SH-SY5Y (cell line): ENCODE results near the gene TACR2.

Experiments
- GATA2 ChIP-seq: IDR thresholded peaks from 2 replicates; pipeline ENCODE4 v1.6.1; 2011; ENCODE audit warnings: mild to moderate bottlenecking, low read depth, low read length
- GATA3 ChIP-seq: IDR thresholded peaks from 2 replicates; pipeline ENCODE4 v1.6.1; 2011; ENCODE audit warnings: low read depth, mild to moderate bottlenecking, low read length, moderate library complexity

DNA sequence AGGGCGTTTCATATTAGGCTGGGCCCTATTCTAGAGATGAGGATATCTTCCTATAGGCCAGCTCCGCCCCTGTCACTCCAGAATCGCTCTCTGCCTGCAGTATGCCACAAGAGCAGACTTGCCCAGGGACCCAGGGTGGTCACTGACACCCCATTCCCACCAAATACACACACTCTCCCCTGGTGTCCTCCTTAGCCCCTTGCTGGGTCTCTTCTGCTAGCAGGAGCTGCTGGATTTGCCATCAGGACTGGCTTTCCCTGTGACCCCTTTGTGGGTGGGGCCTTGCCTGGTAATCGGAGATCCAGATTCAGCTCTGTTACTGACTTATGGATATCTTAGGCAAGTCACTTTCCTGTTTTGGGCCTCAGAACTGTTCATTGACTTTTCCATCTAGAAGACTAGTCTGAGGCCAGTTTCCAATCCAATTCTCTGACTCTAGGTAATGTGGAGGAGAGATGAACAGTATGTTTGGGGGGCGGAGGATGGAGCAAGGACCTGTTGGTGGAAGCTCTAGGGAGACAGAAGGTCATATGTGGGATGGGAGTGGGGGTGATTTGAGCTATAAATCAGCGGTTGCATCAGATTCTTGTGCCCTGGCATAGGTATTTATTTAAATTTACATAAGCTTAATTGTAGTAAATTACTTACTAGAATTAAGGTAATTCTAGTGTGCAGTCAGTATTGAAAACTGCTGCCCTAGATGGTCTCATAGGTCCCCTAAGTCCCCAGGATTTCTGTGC, 36.1 kb upstream of the TACR2 start:
- TF ChIP-seq GATA2: no peak
- no peak for TF ChIP-seq GATA3
